ENCODE measurements around the gene C2orf68.

Gene C2orf68

DNA sequence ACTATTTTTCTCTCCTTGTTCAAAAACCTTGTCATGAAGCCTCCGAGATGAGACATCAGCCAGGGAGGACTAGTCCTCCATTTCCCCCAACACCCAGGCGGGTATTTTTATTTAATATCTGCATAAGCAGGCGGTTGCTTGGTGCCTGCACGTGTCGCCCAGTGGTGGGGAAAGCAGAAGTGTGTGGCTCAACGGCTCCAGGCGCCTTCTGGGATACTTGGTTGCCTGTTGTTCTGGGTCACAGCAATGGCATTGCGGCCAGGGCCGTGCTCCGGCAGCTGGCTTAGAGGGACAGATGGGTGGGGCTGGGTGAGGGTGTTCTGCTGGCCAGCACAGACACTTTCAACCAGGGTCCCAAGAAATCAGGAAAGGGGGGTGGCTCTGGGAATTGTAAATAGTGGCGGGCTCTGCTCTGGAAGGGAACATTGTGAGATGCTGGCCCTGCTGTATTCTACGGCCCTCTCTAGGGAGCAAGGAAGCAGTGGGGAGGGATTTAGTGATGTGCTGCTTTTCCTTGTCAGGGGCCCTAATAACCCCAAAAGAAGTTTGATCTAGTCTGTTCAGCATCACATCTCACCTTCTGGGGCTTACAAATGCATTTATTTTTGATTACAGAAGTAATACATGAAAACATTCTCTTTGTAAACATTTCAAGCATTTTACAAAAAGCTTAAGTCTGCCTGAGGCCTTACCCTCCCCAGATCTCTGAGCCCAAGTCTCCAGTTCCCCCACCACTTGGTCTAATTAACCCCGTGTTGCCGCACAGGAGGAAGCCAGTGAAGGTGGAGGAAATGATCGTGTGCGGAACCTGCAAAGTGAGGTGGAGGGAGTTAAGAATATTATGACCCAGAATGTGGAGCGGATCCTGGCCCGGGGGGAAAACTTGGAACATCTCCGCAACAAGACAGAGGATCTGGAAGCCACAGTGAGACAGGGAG lies 33.4 kb downstream of the C2orf68 start:
- Histone ChIP-seq H3K4me3 (replicated peaks; ENCODE audit: insufficient read depth, low read length) (peak overlapping the region; percentile 70), H3K27me3 (ENCODE audit: insufficient read depth, poor library complexity, severe bottlenecking) (no peaks in the 10 kb centered on the region), H3K27ac (replicated peaks) (peak overlapping the region; percentile 99)
- peak; percentile 86 to 95 for DNase-seq (ENCODE audit: low read depth in 1 of 2, low spot score in 1 of 2)
- peak; percentile 98 for TF ChIP-seq SPI1 (IDR thresholded peaks at IDR 0.05; ENCODE audit: borderline replicate concordance, low read depth)
- peak; percentile 78; the same call in 1 of the 2 replicates for TF ChIP-seq POLR2AphosphoS5 (IDR thresholded peaks at IDR 0.05; ENCODE audit: low read depth)
- TF ChIP-seq GABPA (IDR thresholded peaks at IDR 0.05; ENCODE audit: low read depth), result no peak
- TF ChIP-seq, protein P1, sequence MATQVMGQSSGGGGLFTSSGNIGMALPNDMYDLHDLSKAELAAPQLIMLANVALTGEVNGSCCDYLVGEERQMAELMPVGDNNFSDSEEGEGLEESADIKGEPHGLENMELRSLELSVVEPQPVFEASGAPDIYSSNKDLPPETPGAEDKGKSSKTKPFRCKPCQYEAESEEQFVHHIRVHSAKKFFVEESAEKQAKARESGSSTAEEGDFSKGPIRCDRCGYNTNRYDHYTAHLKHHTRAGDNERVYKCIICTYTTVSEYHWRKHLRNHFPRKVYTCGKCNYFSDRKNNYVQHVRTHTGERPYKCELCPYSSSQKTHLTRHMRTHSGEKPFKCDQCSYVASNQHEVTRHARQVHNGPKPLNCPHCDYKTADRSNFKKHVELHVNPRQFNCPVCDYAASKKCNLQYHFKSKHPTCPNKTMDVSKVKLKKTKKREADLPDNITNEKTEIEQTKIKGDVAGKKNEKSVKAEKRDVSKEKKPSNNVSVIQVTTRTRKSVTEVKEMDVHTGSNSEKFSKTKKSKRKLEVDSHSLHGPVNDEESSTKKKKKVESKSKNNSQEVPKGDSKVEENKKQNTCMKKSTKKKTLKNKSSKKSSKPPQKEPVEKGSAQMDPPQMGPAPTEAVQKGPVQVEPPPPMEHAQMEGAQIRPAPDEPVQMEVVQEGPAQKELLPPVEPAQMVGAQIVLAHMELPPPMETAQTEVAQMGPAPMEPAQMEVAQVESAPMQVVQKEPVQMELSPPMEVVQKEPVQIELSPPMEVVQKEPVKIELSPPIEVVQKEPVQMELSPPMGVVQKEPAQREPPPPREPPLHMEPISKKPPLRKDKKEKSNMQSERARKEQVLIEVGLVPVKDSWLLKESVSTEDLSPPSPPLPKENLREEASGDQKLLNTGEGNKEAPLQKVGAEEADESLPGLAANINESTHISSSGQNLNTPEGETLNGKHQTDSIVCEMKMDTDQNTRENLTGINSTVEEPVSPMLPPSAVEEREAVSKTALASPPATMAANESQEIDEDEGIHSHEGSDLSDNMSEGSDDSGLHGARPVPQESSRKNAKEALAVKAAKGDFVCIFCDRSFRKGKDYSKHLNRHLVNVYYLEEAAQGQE (IDR thresholded peaks at IDR 0.05; ENCODE audit: insufficient replicate concordance, low read depth), result peak; percentile 24
- TF ChIP-seq, protein P2, sequence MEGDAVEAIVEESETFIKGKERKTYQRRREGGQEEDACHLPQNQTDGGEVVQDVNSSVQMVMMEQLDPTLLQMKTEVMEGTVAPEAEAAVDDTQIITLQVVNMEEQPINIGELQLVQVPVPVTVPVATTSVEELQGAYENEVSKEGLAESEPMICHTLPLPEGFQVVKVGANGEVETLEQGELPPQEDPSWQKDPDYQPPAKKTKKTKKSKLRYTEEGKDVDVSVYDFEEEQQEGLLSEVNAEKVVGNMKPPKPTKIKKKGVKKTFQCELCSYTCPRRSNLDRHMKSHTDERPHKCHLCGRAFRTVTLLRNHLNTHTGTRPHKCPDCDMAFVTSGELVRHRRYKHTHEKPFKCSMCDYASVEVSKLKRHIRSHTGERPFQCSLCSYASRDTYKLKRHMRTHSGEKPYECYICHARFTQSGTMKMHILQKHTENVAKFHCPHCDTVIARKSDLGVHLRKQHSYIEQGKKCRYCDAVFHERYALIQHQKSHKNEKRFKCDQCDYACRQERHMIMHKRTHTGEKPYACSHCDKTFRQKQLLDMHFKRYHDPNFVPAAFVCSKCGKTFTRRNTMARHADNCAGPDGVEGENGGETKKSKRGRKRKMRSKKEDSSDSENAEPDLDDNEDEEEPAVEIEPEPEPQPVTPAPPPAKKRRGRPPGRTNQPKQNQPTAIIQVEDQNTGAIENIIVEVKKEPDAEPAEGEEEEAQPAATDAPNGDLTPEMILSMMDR (IDR thresholded peaks at IDR 0.05; ENCODE audit: insufficient read depth, low read length), result no peak

DNA sequence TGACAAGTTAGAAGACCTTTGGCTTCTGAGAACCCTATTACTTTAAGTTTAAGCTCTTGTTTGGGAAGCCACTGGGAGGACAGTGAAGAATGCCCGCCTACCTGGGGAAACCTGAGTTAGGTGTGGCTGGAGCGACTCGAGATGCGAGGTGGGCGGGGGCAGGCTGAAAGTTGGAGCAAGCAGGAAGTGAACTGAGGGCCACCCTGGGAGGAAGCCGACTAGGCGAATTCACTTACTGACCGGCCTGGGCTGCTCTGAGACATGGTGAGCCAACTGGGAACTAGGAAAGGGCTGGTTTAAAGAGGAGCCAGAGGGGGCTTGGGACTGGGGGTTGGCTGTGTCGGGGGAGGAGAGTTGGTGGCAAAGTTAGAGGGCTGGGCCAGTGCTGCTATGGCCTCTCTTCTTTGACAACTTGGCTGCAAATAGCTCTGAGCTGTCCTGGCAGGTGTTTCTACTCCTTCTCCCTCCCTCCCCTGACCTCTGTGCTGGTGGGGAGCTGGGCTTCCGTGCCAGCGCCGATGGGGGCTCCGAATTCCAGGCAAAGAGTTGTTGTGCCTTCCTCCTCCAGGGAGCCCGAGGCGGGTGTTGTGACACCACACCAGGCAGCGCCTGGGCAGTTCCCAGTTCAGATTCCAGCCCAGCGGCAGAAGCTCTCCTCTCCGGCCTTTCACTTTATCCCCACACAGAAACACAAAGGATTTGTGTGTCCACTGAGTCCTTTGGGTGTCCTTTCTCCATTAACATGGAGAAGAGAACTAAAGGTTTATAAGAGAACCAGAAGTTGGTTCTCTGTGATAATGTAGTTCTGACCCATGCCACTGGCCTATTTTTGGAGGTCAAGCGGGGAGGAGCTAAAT lies 34.3 kb downstream of the C2orf68 start, which contains the start of gene VAMP8:
Gene VAMP8 (plus strand): TSS at position 201 of the 857 bp plus-strand sequence. CDS start 61 bp downstream, at position 262.
- H3K4me3 ChIP-seq (replicated peaks; ENCODE audit: insufficient read depth, low read length), result peak within 1 kb of the TSS; percentile 70
- DNase-seq (ENCODE audit: low read depth in 1 of 2, low spot score in 1 of 2), result peak; percentile 86 to 90
- no peaks in the 10 kb centered on the region for H3K27me3 ChIP-seq (ENCODE audit: insufficient read depth, poor library complexity, severe bottlenecking)
- TF ChIP-seq GABPA (IDR thresholded peaks at IDR 0.05; ENCODE audit: low read depth) (no peak), POLR2AphosphoS5 (IDR thresholded peaks at IDR 0.05; ENCODE audit: low read depth) (peak; percentile 76), SPI1 (IDR thresholded peaks at IDR 0.05; ENCODE audit: borderline replicate concordance, low read depth) (peak; percentile 62; the same call in 1 of the 2 replicates)
- TF ChIP-seq, protein P1 (IDR thresholded peaks at IDR 0.05; ENCODE audit: insufficient replicate concordance, low read depth), result peak; percentile 36
- TF ChIP-seq, protein P2 (IDR thresholded peaks at IDR 0.05; ENCODE audit: insufficient read depth, low read length), result no peak
- peak within 1 kb of the TSS; percentile 99 for H3K27ac ChIP-seq (replicated peaks)

DNA sequence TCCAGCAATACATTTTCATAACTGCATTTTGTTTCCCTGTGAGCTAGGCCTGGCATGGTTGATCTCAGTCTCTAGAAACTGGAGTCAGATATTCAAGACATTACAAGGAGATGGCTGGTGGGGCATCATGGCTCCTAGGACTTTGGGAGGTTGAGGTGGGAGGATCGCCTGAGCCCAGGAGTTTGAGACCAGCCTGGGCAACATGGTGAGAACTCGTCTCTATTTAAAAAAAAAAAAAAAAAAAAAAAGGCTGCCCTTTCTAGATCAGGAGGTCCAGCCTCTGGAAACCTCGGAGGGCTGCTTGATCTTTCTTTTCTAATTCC lies 34.8 kb downstream of the C2orf68 start:
- no peak for TF ChIP-seq SPI1 (IDR thresholded peaks at IDR 0.05; ENCODE audit: borderline replicate concordance, low read depth)
- TF ChIP-seq, protein P1 (IDR thresholded peaks at IDR 0.05; ENCODE audit: insufficient replicate concordance, low read depth), result no peak
- peak overlapping the region; percentile 70 for H3K4me3 ChIP-seq (replicated peaks; ENCODE audit: insufficient read depth, low read length)

More for the DNA sequence above, 34.8 kb downstream of the C2orf68 start:
- Histone ChIP-seq H3K27me3 (ENCODE audit: insufficient read depth, poor library complexity, severe bottlenecking) (no peaks in the 10 kb centered on the region), H3K27ac (replicated peaks) (peak overlapping the region; percentile 99)
- no peak for DNase-seq (ENCODE audit: low read depth in 1 of 2, low spot score in 1 of 2)

Measured in HL-60 (cell line).